ENCODE results near the gene PDE10A.

GRCh38 chr6:165685302-165685701, 22.3 kb upstream of the PDE10A start:
- TF ChIP-seq CTCF (IDR thresholded peaks at IDR 0.05; ENCODE audit: low read length) (no peak), EZH2 (IDR thresholded peaks at IDR 0.05; ENCODE audit: borderline replicate concordance, low read length) (no peak)

Data from OCI-LY1 (cell line).